ENCODE results near the gene GPC6. TPM values are rescaled to one million over a fixed set of nuclear protein-coding genes. Genes with fewer than 3 reads are reported as not detected.

Gene GPC6
- total RNA-seq, 1 experiment from 2014 or later = 5.1 TPM

DNA sequence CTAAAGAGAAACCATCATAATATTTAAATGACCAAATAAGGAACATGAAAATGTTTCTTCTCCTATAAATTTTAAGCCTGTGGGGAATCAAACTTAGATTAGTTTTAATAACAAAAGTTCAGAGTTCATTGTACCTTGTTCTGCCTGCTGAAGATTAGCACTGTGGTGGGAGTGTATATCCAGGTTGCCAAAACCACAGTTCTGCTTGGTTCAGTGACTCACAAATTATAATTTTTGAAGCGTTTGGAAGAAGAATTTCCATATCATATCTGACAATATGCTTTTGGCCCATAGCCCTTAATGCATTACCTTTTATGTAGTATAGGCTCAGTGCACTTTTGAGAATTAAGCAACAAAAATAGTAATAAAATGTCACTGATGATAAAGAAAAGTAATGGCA, 545.2 kb downstream of the GPC6 start:
- DNase-seq (ENCODE audit: low spot score) = no peak

DNA sequence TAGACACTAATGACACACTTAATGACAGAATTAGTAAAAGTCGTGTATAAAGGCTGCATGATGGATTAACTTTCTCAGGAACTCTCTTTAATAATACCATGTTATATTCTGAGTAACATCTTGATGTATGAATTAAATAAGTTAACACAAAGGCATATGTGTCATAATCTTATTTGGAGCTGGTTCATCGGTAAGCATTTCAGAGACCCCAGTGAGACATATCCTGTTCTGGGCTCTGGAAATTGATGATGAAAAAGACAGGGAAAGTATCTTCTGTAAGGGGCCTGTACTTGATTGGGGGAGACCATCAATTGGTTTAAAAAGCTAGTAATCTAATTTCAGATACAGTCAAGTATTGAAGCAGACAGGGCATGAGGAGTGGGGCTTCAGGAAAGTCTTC, 547.9 kb downstream of the GPC6 start:
- DNase-seq (ENCODE audit: low spot score) = no peak

DNA sequence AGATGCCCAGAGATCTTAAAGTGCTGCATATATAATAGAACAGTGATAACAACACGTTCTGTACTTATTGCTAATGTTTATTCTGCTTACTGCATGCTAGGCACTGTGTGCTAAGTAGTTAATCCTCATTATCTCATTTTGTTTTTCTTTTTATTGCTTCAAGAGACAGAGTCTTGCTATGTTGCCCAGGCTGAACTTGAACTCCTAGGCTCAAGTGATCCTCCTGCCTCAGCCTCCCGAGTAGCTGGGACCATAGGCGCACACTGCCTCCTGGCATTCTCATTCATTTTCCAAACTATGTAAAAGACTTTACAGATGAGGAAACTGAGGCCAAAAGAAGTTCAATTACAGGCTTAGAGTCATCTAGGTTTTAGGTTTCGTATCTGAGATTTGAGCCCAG, 548.4 kb downstream of the GPC6 start:
- no peak for DNase-seq (ENCODE audit: low spot score)

DNA sequence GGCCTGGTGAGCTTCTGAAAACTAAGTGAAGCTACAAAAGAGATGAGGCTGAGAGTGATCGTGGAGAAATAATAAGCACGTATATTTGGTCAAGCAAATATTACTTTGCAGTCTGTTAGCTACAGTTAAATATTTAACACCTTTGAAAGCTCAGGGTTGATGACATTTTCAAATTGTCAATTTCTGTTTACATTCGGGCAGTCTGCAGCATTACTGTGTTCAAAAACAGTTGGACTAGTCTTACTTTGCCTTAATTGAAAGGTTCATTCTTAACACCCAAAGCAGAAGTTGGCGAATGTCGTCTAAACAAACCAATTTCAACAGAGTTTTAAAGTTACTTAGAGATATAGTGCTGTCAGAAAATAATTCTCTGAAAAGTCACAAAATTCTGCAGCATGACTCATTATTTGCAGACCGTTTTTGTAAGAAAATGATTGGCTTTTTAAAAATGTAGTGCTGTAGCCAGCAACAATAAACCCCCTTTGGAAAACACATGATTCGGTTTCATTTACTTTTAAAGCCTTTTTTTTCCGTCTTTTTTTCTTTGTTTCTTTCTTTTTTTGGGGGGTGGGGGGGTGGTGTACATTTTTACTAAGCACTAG, 549.0 kb downstream of the GPC6 start:
- peak; percentile 24 for DNase-seq (ENCODE audit: low spot score)

DNA sequence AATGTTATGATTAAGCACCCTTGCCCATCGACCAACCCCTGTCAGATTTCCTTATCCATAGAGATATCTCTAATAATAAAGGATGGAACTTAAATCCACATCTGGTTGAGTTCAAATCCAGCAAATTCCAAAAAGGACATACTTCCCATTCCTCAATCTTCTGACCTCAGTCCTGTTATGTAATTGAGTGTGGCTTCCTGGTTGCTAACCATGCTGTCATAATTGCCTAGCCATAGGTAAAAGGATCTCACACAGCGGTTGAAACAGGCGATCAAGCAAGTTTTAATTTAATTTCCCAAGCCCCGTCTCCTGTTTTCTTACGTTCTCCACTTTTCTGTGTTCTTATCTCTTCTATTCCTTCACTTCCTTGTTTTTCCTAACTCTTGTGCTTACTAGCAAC, 550.3 kb downstream of the GPC6 start:
- DNase-seq (ENCODE audit: low spot score) = peak; percentile 10

DNA sequence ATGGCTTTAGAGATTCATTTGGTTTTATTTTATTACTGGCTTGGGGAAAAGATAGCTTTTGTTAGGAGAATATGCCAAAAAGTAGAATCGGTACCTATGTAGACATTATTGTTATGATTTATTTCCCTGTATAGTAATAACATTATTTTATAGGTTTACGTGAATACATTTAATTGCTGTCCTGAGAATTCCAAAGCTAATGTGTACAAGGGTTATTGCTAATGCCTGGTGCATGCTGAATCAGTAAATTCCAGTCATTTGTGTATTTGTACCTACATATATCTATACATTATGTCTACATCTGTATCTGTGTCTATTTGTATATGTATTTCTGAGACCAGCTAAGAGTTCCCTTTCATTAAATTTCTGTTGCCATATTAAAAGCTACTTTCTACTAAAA, 550.9 kb downstream of the GPC6 start:
- no peak for DNase-seq (ENCODE audit: low spot score)

DNA sequence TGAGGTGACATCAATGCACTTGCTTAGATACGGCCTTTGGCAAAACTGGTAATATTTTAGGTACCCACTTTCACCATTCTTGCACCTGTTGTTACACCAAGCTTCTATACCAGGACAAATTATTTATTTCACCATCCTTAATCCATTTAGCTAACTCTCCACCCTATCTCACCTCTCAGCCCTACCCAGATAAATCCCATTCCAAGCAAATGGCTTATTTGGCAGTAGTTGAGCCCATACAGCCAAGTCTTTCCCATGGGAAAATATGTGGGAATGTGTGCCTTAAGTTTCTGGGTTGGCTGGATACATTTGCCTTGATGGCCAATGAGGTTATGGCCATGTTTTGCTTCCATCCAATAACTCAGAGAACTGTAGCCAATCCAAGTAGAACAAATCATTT, 551.9 kb downstream of the GPC6 start:
- no peak for DNase-seq (ENCODE audit: low spot score)

DNA sequence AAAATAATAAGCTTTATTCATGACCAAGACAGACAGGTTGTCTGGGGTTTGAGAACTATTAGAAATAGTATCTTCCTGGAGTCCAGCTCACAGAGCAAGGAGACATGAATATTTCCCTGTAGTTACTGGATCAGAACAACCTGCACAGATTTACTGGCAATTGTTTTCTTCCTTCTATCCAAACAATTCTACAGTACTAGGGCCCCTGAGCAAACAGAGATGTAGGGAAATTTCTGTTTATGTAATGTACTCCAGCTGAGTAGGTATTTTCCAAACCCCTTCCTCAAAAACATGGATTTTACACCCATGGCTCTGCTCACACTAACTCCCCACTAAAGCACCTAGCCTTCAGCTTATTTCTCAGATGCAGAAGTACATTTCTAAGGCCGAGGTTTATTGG, 557.6 kb downstream of the GPC6 start:
- DNase-seq (ENCODE audit: low spot score) = no peak

DNA sequence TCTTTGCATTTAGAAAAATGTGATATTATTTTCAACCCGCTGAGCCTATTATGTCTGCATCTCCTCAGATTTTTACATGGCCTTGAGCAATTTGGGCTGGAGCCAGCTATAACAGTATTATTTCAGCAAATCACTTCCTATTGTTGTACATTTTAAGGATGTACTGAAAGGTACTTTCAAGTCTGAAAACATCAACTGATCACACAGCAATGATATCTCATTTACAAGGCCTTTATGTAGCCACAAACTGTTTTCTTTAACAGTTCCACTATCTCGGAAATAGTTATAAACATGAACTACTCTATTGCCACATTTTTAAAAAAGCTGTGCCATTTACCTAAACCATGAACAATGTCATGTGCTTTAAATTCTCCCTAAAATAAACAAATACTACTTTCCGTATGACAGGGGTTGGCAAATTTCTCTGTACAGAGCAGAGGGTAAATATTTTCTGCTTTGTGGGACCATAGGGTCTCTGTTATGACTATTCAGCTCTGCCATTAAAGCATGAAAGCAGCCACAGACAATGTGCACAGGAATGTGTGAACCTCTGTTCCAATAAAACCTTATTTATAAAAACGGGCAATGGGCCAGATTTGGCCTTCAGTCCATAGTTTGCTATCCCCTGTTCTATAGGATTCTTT, 560.4 kb downstream of the GPC6 start:
- DNase-seq (ENCODE audit: low spot score) = no peak

DNA sequence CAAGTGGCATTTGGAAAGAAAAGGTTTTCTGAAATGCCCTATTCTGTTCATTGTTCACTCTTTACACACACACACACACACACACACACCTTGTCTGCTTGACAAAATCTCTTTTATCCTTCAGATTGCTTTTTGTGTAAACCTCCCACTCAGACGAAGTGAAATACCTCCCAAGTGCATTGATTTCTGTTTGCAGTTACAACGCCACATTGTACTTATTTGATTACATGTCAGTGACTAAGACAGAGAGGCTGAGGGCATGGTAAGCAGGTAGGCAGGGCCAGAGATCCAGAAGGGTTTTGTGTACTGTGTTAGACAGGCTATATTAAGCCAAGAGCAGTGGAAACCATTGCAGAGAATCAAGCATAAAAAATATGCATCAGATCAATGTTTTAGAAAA, 561.8 kb downstream of the GPC6 start:
- no peak for DNase-seq (ENCODE audit: low spot score)

DNA sequence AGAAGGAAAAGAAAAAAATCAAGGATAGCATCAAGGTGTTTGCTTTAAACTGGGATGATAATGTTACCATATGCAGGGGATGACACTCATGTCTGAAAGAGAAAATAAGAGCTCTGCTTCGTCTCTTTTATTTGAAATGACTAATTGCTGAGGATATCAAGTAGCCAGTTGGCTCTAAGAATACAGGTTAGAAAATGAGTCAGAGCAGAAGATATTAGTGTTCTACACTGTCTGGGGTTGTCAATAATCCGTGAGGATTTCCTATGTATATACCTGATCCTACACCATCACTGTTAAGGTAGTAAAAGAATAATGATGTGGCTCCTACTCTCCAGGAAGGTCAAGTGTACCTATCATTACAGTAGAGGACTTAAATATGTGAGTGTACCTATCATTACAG, 562.5 kb downstream of the GPC6 start:
- DNase-seq (ENCODE audit: low spot score) = no peak

DNA sequence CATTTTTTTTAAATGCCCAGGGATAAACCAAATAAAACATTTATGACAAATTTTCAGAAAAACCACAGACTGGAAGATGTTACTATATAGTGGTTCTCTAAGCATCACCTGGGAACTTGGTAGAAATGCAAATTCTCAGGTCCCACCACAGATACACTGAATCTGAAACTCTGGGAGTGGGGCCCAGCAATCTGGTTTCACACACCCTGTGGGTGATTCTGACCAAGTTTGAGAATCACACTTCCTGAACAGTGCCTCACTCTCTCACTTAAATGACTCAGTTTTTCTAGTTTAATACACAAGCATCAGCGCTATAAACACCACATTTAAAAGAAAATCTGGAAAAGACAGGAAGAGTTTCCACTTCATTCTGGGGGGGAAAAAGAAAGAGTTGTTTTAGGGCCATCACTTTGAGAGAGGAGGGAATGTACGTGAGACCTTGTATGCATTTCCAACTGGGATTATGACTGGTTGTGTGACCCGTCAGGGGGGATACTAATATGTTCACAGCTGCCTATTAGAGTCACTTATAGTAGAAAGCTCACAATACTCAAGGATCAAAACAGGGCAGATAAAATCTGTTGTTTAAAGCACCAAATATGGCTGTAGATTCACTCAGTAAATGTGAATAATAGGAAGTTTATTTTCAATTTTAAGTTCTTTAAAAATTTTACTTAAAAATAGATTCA, 567.7 kb downstream of the GPC6 start:
- DNase-seq (ENCODE audit: low spot score) = no peak

DNA sequence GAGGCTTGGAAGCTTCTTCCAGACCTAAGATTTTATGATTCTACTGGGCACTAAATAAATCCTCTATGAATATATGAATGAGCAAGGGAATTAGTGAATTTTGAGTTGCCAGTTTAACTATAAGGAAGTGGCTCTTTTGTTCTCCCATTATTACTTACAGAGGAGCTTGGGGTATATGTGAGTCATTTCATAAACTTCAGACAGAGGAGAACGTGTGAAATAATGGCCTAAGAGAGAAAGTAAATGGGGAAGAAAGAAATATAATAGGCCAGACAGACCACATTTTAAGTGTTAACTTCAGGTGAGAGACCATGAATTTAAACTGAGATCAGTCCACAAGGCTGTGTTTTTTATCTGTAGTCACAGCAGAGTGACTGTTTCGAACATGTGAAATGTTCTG, 570.9 kb downstream of the GPC6 start:
- DNase-seq (ENCODE audit: low spot score) = no peak

DNA sequence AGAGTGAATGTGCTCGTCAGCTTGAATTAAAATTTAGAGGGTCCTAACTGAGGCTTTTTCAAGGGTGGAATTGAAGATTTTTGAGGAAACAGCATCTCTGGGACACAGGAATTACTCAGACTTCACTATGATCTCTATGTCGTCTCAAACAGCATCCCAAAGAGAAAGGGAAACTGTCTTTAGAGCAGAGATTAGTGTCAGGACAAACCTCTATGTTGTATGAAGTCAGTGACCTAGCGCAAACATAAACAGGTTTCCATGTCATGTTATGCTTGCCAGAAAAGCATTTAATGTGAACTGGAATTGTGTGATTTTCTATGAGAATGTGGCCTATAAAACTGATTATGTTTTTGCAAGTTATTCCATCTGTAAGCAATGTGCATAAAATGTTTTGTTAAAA, 573.7 kb downstream of the GPC6 start:
- DNase-seq (ENCODE audit: low spot score) = no peak

DNA sequence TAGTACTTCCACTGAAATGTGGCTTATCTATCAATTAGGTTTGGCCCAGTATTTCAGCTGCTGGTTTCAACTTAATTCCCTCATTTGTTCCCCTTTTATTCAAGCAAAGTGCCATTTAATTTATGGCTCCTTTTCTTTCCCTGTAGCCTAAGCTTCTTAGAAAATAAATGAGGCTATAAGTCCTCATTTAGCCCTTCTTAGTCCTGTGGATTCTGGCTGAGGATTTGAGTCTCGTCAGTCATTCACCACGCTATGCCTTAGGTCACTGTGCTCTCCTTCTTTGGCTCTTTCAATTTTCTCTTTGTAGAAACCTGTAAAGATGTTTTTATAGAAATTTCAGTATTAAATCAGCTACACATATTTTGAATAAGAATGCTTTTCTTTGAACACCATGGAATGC, 579.1 kb downstream of the GPC6 start:
- no peak for DNase-seq (ENCODE audit: low spot score)

DNA sequence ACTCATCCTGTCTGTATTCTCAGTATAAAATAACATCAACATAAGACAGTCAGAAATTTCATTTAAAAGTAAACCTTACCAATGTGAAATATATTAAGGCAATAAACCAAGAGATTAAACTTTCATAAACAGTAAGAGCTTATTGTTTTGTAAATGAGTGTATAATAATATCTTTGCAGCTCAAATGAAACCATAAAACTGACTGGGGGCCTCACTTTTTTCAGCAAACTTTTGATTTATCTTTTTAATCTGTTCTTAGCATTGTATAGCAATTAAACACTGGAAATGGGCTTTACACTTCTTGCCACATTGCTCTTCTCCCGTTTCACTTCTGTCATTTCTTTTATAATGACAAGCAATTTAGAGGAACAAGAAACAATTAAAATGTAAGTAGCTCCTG, 580.3 kb downstream of the GPC6 start:
- no peak for DNase-seq (ENCODE audit: low spot score)

DNA sequence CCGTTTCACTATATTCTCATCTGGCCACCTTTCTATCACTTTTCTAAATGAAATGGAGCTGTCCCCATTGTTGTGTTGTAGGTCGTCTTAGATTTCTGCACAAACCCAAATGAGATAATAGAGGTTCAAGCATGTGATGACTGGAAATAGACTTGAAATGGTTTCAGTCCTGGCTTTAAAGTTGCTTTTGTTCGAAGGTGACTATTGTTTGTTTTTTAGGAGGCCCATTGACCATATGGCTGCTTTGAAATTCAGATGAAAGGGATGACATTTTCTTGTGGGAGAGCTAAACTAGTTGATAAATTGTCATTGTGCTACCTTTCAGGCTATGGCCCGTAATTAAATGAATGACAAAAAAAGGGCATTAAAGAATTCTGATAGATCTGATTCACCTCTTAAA, 583.7 kb downstream of the GPC6 start:
- DNase-seq (ENCODE audit: low spot score) = no peak

DNA sequence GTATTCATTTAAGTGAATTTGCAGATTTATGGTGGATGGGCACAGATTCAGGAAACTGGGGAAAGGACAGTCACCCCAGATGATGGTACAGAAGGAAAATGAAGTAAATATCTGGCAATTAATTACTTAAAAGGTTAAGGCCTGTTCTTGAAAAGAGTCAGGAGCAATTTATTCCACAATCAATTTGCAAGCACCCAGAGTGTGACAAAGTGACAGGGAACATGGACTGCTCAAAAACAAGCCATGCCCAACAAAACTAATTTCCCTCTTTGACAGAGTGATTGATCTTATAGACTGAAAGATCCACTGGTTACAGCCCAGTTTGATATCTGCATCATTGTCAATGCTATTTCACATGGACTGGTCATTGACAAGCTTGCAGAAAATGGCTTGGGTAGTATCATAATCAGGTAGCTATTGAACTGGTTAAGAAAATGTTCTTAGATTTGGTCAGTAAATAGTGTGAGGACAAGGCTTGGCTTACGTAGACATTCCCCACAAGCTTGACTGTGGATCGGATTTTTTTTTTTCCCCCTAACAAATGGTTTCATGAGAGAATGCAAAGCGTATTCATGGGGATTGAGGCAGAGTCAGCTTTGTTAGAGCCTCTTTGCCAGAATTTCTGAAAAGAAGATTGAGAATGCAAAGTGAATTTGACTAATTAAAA, 584.6 kb downstream of the GPC6 start:
- DNase-seq (ENCODE audit: low spot score) = no peak

DNA sequence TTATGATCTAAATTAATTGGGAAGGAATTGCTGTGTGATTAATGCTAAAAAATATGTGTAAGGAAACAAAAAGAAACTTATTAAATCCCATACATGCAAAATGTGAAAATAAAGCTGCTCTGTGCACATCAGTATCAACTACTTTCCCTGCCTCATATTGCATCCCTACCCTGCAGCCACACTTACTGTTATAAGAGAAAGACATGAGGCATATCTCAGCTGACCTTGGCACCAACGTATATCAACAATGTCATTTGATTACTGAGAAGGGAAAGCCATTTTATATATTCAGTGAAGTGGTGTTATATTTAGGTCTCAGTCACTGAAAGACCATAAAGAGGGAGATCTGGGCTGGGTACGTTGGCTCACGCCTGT, 585.1 kb downstream of the GPC6 start:
- DNase-seq (ENCODE audit: low spot score) = no peak

DNA sequence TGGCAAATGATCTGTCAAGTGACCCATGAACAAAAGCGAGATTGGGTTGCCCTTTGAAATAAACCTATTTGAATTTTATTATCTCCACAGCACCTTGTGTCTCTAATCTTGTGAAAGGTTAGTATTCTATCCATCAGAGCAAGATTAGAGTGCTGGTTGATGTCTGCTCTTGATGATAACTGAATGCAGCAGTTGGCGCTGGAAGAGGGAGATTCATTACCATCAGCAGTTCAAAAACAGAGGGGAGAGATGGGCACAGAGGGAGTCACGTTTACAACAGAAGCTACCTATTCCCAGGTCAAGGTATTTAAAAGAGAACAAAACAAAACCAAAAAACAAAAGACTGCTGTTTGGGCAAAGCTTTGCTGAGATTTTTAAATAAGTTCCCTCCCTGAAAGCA, 588.1 kb downstream of the GPC6 start:
- DNase-seq (ENCODE audit: low spot score) = no peak

DNA sequence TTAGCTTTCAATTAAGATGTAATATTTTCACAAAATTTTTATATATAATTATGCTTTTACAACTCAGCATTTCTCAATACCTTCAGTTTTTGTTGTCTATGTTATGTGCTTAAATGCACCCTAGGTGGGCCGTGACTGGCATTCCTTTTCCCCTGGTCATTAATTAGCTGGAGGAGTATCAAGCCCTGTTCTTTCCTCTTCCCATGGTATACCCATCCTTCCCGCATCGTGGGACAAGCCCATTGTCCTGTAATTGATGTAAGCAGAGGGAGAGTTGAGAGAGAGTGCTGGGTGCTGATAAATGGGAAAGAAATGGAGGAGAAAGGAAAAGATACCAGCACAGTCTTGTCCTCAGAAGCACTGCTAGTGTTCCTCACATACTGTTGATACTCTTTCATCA, 591.7 kb downstream of the GPC6 start:
- no peak for DNase-seq (ENCODE audit: low spot score)

DNA sequence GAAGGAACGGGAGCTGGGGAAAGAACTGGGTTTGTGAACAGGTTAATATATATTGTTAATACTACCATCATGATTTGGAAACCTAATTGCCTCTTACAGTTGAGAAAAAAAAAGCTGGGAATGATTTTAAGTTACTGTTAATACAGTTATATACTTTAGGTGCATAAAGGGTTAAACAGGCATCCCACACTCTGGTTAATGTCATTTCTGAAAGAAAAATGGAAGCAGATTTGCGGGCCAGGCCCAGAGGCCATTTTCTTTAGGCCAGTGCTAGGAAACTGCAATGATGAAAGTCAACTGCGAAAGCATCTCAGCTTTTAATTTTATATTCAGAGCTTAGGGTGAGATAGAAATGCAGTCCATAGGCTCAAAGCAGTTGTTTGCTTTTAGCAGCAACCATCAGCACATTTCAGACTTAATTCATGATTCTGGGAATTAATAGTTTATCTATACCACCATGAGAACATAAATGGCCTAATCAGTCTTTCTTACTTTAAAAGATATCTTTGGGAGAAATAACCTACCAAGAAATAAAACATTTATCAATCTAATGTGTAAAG, 592.8 kb downstream of the GPC6 start:
- DNase-seq (ENCODE audit: low spot score) = no peak

DNA sequence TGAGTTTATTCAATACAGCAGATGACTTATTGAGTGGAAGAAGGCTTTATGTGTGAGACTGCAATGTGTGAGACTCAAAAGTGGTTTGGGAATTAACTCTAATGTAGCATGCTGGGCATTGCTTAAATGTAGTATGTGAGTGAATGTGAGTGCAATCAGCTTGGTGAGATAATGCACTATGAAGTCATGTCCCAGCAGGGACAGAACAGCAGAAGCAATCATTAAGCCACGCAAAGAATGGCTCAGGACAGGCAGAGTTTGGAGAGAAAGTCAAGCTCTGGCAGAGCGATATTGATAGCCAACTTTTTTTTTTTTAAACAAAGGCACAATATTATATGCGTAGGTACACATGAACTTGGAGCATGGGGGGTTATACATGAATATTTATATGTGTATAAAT, 597.7 kb downstream of the GPC6 start:
- DNase-seq (ENCODE audit: low spot score) = no peak

Data from A172 (cell line).